Skin of body (tissue), 2 donors: Measurements from ENCODE around the gene BLNK. TPM values are rescaled to one million over a fixed set of nuclear protein-coding genes. Genes with fewer than 3 reads are reported as not detected.
A peak's percentile ranks its signal among the peaks of the same experiment; 100 is the strongest.
"Not testable (repeated sequence)": the region's sequence is repeated elsewhere in the genome, so short reads cannot be mapped to it uniquely, and the experiment has no call there.

Experiments
- DNase-seq: peaks from one replicate; lab custom pipeline; 2025; lab: John Stamatoyannopoulos, UW
- total RNA-seq: library from RNA; depleted of rRNA; stranded (reverse); fragments of >200 nt; gene quantifications from one replicate; pipeline ENCODE4 v1.2.3, GENCODE V29; 2014

Gene BLNK
- 5.9 TPM for total RNA-seq

- DNase-seq: peak; percentile 42
Observed at GRCh38 chr10:96271016-96271815, at the start of gene BLNK. TSS of gene BLNK (minus strand) at chr10:96271569. CDS start at chr10:96271398, 171 bp downstream.

- DNase-seq: no peak
Observed at GRCh38 chr10:96319754-96320474, 48.5 kb upstream of the BLNK start.

DNA sequence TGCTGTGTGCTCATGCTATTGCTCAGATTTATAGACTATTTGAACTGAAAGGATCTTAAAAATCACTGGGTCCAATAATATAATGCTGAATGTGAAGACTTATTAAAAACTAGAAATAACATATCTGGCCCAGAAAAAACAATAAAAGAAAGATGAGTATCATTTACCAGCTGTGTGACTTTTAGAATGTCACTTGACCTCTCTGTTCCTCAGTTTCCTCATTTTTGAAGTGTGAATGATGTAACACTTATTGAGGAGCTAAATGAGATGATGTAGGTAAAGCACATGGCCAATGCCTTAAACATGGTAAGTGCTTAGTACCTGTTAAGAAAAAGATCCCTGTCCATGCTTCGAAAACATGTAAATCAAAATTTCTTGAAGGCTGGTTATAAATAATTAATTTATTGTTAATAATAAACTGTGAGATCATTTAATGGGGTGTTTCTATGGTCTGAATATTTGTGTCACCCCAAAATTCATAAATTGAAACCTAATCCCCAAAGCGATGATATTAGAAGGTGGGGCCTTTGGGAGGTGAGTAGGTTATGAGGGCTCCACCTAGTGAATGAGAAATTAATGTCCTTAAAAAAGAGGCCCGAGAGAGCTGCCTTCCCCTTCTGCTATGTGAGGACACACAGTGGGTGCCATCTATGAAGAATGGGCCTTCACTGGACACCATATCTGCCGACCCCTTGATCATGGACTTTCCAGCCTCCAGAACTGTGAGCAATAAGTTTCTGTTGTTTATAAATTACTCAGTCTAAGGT lies 45.9 kb upstream of the BLNK start:
- no peak for DNase-seq

DNA sequence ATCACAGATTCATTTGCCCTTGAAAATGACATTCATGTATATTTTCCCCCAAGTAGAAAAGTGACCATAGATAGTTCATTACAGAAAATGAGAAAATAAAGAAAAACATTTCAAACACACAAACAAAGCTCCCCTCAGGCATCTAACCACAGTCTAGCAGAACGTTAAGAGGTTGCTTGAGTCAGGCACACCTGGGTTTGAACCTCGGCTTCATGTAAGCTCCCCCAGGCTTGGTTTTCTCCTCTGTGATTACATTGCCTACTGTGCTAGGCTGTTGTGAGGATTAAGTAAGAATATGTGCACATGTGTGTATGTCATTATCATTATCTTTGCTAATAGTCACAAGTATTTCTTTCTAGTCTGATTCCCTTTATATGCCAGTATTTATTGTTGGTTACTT lies 42.0 kb upstream of the BLNK start:
- DNase-seq: no peak

DNA sequence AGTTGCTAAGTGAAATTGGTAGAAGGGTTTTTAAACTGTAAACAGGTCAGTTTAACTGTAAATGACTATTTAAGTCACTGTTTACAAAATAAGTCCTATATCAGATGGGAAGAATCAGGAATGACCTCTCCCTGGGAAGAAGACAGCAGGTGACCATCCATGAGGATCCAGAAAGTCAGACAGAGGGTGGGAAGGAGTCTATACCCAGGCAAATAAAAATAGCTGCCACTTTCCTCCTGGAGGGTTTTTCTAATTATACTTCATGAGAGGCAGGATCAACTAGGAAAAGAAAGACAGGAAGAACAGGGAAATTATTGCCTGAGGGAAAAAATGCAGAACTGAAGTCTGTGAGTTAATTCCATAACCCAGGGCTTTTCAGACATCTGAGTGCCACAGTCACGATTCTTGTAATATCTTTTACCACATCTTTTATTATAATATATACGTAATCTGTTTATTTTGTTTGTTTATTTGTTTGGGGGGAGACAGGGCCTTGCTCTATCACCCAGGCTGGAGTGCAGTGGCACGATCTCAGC lies 39.9 kb upstream of the BLNK start:
- DNase-seq: no peak

GRCh38 chr10:96310321-96310669 lies 38.9 kb upstream of the BLNK start:
- no peak for DNase-seq

- DNase-seq: no peak
Observed at GRCh38 chr10:96309628-96310320, 38.4 kb upstream of the BLNK start.

GRCh38 chr10:96308854-96309253 lies 37.5 kb upstream of the BLNK start:
- not testable (repeated sequence) for DNase-seq

DNA sequence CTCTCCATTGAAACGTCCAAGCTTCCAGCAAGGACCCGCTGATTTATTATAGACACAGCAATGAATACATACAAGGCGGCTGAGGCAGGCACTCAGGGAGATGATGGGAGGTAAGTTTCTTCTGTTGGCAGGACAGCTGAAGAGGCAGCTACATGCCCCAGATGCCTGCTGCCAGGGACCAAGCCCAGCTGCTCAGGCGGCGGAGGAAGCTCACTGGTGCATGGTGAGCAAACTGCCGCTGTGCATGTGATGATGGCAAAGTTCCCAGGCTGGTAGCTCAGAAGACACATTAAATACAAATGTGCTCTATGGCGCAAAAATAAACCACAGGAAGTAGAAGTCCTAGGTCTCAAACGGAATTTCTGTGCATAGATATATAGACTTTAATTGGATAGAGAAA lies 35.1 kb upstream of the BLNK start:
- no peak for DNase-seq

GRCh38 chr10:96305019-96305418 lies 33.6 kb upstream of the BLNK start:
- no peak for DNase-seq

DNA sequence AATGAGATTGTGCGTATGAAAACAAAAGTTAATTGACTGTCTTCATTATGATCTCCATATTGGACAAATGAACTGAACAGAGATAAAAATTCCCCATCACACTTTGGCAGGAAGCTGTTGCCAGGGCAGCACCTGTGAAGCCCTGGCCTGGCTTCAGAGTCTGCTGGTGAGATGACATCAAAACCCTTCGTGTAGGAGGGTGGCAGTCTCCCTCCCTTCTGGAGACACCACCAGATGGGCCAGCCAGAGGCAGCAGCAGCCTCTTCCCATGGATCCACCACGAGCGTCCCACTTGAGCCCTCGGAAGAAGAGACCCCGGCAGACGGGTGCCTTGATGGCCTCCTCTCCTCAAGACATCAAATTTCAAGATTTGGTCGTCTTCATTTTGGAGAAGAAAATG lies 32.9 kb upstream of the BLNK start, which contains the start of gene DNTT:
Gene DNTT (plus strand): TSS at position 205 of the 400 bp plus-strand sequence. CDS start 64 bp downstream, at position 269.
- no peak for DNase-seq

DNA sequence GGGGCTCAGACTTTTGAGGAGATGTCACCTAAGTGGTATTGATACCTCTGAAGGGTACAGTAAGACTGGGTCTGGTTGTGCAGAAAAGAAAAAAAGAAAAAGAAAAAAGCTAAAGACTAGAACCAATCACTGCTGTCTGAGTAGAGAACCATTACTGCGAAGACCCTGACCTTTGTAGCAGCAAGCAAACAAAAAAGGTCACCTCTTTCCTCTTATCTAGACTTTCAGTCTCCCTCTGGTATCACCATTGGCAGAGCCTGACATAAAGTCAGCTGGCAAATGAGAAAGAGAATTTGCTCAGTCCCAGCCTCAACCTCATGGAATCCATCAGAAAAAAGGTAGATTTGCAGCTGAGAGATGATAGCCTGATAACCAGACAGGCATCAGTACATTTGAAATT lies 30.2 kb upstream of the BLNK start:
- no peak for DNase-seq

DNA sequence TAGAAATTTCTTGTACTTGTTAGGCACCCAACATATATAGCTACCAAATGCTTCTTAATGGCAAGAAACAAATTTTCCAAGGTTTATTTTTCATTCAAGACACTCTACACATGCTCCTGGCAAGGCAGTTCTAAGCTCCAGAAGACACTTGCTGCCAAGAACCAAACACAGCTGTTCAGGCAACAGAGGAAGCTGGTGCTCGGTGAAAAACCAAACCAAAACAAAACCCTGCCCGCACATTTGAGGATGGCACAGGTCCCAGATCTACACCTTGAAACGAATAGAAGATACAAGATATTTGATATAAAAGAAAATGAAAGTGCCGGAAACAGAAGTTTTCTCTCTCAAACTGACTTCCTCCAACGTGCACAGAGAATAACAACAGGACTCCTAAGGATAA lies 28.0 kb upstream of the BLNK start:
- DNase-seq: no peak

GRCh38 chr10:96298362-96298761 lies 27.0 kb upstream of the BLNK start:
- DNase-seq: no peak

- DNase-seq: no peak
Observed at GRCh38 chr10:96297486-96297885, 26.1 kb upstream of the BLNK start.

GRCh38 chr10:96295475-96295874 lies 24.1 kb upstream of the BLNK start:
- DNase-seq: no peak

- DNase-seq: peak; percentile 61
Observed at GRCh38 chr10:96292971-96293920, 21.9 kb upstream of the BLNK start.

- no peak for DNase-seq
Observed at GRCh38 chr10:96290368-96291133, 19.2 kb upstream of the BLNK start.

DNA sequence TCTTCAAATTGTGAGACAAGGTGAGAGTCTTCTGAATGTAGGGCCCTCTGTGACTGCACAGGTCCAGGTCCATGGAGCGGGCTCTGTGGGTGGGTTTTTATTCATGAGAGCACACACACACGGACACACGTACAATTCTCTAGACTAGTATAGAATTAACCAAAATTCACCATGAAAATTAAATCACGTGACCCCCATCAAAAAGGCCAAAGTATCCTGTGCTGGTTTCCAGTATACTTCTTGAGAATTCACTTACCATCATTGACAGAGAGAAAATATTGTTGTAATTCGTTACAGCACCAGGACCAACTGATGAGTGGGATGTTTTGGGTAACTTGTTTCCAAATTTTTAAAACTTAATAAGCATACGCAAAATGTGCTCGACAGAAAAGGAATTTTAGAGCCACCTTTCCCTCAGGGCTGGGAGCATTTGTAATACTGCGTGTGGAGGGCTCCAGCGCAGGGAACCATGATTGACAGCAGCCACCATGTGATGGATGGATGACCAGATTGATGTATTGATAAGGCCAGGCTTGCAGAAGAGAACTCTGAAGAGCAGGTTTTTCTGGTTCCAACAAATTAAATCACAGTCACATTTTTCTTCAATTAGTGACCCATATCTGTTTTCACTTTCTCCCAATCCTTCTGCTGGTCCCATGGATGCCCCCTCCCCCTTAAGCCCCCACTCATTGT lies 18.0 kb upstream of the BLNK start:
- no peak for DNase-seq
